ENCODE data around the gene MYLK2.
"Not testable (repeated sequence)": the region's sequence is repeated elsewhere in the genome, so short reads cannot be mapped to it uniquely, and the experiment has no call there.

Gene MYLK2

GRCh38 chr20:31815408-31816188 lies 3.6 kb upstream of the MYLK2 start:
- DNase-seq (ENCODE audit: low spot score) = no peak

GRCh38 chr20:31816221-31816620 lies 2.9 kb upstream of the MYLK2 start:
- no peak for DNase-seq (ENCODE audit: low spot score)

GRCh38 chr20:31817461-31817860 lies 1.7 kb upstream of the MYLK2 start:
- no peak for DNase-seq (ENCODE audit: low spot score)

GRCh38 chr20:31818376-31818908 lies 714 bp upstream of the MYLK2 start:
- no peak for DNase-seq (ENCODE audit: low spot score)

- DNase-seq (ENCODE audit: low spot score) = peak; percentile 42
These were observed 1.1 kb downstream of the MYLK2 start for GRCh38 chr20:31820228-31820627.

GRCh38 chr20:31821427-31821826 lies 2.3 kb downstream of the MYLK2 start:
- no peak for DNase-seq (ENCODE audit: low spot score)

- DNase-seq (ENCODE audit: low spot score) = peak; percentile 94
These were observed 3.5 kb downstream of the MYLK2 start for GRCh38 chr20:31822421-31823330.

- DNase-seq (ENCODE audit: low spot score) = no peak
These were observed 4.4 kb downstream of the MYLK2 start for GRCh38 chr20:31823360-31824124.

GRCh38 chr20:31824125-31824485 lies 4.9 kb downstream of the MYLK2 start:
- no peak for DNase-seq (ENCODE audit: low spot score)

- no peak for DNase-seq (ENCODE audit: low spot score)
These were observed 5.6 kb downstream of the MYLK2 start for GRCh38 chr20:31824554-31825313.

- DNase-seq (ENCODE audit: low spot score) = no peak
These were observed 6.9 kb downstream of the MYLK2 start for GRCh38 chr20:31826074-31826473.

GRCh38 chr20:31827059-31827458 lies 7.9 kb downstream of the MYLK2 start:
- DNase-seq (ENCODE audit: low spot score) = no peak

GRCh38 chr20:31828016-31828415 lies 8.9 kb downstream of the MYLK2 start:
- not testable (repeated sequence) for DNase-seq (ENCODE audit: low spot score)

- DNase-seq (ENCODE audit: low spot score) = no peak
These were observed 10.6 kb downstream of the MYLK2 start for GRCh38 chr20:31829731-31830130.

- DNase-seq (ENCODE audit: low spot score) = no peak
These were observed 11.3 kb downstream of the MYLK2 start for GRCh38 chr20:31830406-31830981.

GRCh38 chr20:31831211-31831610 lies 12.1 kb downstream of the MYLK2 start:
- no peak for DNase-seq (ENCODE audit: low spot score)

GRCh38 chr20:31831771-31832306 lies 12.7 kb downstream of the MYLK2 start:
- no peak for DNase-seq (ENCODE audit: low spot score)

GRCh38 chr20:31833130-31833930 lies 14.2 kb downstream of the MYLK2 start:
- peak; percentile 91 for DNase-seq (ENCODE audit: low spot score)

GRCh38 chr20:31833931-31834521 lies 14.9 kb downstream of the MYLK2 start:
- DNase-seq (ENCODE audit: low spot score) = peak; percentile 60
